Omental fat pad (tissue), 4 donors: ENCODE results near the gene PLBD2. TPM values are rescaled to one million over a fixed set of nuclear protein-coding genes. Genes with fewer than 3 reads are reported as not detected.
A peak's percentile ranks its signal among the peaks of the same experiment; 100 is the strongest.

Experiments used
- ATAC-seq: fragments of 150-250 bp; one replicate; pipeline ENCODE4 v1.9.1; 2016; ENCODE audit warnings: mild to moderate bottlenecking, moderate library complexity; ENCODE audit not compliant: low FRiP score
- DNase-seq: peaks from one replicate; pipeline ENCODE4 v3.0.0-alpha.2; 2019; ENCODE audit warnings: low spot score
- CTCF ChIP-seq, 3 donors: fragments of 450-650 bp; IDR thresholded peaks; one replicate each; pipeline ENCODE4 v1.5.1; 2016 to 2017; ENCODE audit warnings: antibody characterized with exemption in 3 of 3, mild to moderate bottlenecking in 3 of 3, moderate library complexity in 2 of 3
- total RNA-seq, 4 donors: library from RNA; depleted of rRNA; stranded (reverse); fragments of >200 nt; gene quantifications; one replicate each; pipeline ENCODE4 v1.1.0, GENCODE V29; 2016

Gene PLBD2
- total RNA-seq = 10 to 100 TPM; 26.4 to 50.2 (median 36.2) TPM

- DNase-seq = peak; percentile 88
Measured at GRCh38 chr12:113358381-113359132, at the start of gene PLBD2. TSS of gene PLBD2 (plus strand) at chr12:113358587. CDS start at chr12:113358601, 14 bp downstream.

GRCh38 chr12:113310489-113310888, 47.9 kb upstream of the PLBD2 start:
- DNase-seq = no peak
- ATAC-seq = no peak
- TF ChIP-seq CTCF (IDR thresholded peaks at IDR 0.05) = no peak

More at GRCh38 chr12:113358381-113359132, at the start of gene PLBD2:
- no peak for TF ChIP-seq CTCF (IDR thresholded peaks at IDR 0.05)
- ATAC-seq = peak; percentile 96

- TF ChIP-seq CTCF (IDR thresholded peaks at IDR 0.05) = no peak
- no peak for DNase-seq
- peak; percentile 70 for ATAC-seq
Measured at GRCh38 chr12:113314121-113314529, 44.3 kb upstream of the PLBD2 start.

GRCh38 chr12:113315358-113315757, 43.0 kb upstream of the PLBD2 start:
- no peak for DNase-seq
- no peak for ATAC-seq
- TF ChIP-seq CTCF (IDR thresholded peaks at IDR 0.05) = no peak

- DNase-seq = no peak
- no peak for ATAC-seq
- no peak for TF ChIP-seq CTCF (IDR thresholded peaks at IDR 0.05)
Measured at GRCh38 chr12:113316155-113316554, 42.2 kb upstream of the PLBD2 start.

GRCh38 chr12:113317122-113317521, 41.3 kb upstream of the PLBD2 start:
- DNase-seq (no peak), ATAC-seq (no peak)
- no peak for TF ChIP-seq CTCF (IDR thresholded peaks at IDR 0.05)

- no peak for TF ChIP-seq CTCF (IDR thresholded peaks at IDR 0.05)
- DNase-seq (no peak), ATAC-seq (no peak)
Measured at GRCh38 chr12:113318046-113318656, 40.2 kb upstream of the PLBD2 start.
